ENCODE results near the gene FAM181A. TPM values are rescaled to one million over a fixed set of nuclear protein-coding genes. Genes with fewer than 3 reads are reported as not detected.
A peak's percentile ranks its signal among the peaks of the same experiment; 100 is the strongest.

FAM181A gene
- total and polyA plus RNA-seq, 3 experiments from 2014 or later: not detected

- H3K27me3 ChIP-seq (ENCODE audit: insufficient read depth, low read length, poor library complexity, severe bottlenecking): no peaks in the 10 kb centered on the region
- peak overlapping the region; percentile 19 for H3K4me3 ChIP-seq (ENCODE audit: low read length)
- Mint-ChIP-seq H3K27me3 (peaks cover 0 to 2% of the 10 kb centered on the region in 2 donors), H3K4me1 (peaks cover 46 to 78% (median 65%) of the 10 kb centered on the region in 3 donors), H3K27ac (peak overlapping the region in 4 of 8 donors; percentile 36 to 90 (median 68)), H3K4me3 (peak overlapping the region in 3 of 7 donors; percentile 13 to 80 (median 65)), H3K36me3 (peaks cover 1 to 14% (median 3%) of the 10 kb centered on the region in 3 donors), H3K9me3 (peaks cover 2 to 25% (median 23%) of the 10 kb centered on the region in 5 donors)
- ChIA-PET POLR2A (interaction anchor here (0.7 to 2.2 kb wide), 3 partner anchors 14 to 37 kb away, joined by 3 to 8 read pairs (median 3); no protein-coding TSS in a partner anchor), CTCF (interaction anchor here (2.1 to 33.9 kb wide), 3 partner anchors 17 to 34 kb away, joined by 7 to 945 read pairs (median 177); no protein-coding TSS in a partner anchor)
- no peaks in the 10 kb centered on the region for H3K36me3 ChIP-seq (ENCODE audit: insufficient read depth, low read length)
- peaks cover 42% of the 10 kb centered on the region for H3K4me1 ChIP-seq (ENCODE audit: insufficient read depth, low read length)
- no peak overlapping the region for H3K27ac ChIP-seq (ENCODE audit: low read depth, low read length)
- H3K9me3 ChIP-seq (ENCODE audit: low read length): peaks cover 16% of the 10 kb centered on the region
- no peak for DNase-seq
Measured at GRCh38 chr14:93977171-93977570, 50.0 kb downstream of the FAM181A start.

GRCh38 chr14:93977790-93978581 lies 50.8 kb downstream of the FAM181A start:
- Histone ChIP-seq H3K9me3 (ENCODE audit: low read length) (peaks cover 16% of the 10 kb centered on the region), H3K36me3 (ENCODE audit: insufficient read depth, low read length) (no peaks in the 10 kb centered on the region)
- peak; percentile 42 to 89 (median 82) for DNase-seq

GRCh38 chr14:93978735-93979134 lies 51.6 kb downstream of the FAM181A start:
- Mint-ChIP-seq H3K27me3 (peaks cover 0 to 2% of the 10 kb centered on the region in 2 donors), H3K36me3 (peaks cover 1 to 14% (median 3%) of the 10 kb centered on the region in 3 donors), H3K27ac (peak overlapping the region; percentile 77 to 95 (median 88)), H3K4me3 (peak overlapping the region in 6 of 7 donors; percentile 8 to 66 (median 54)), H3K9me3 (peaks cover 2 to 25% (median 23%) of the 10 kb centered on the region in 5 donors), H3K4me1 (peaks cover 41 to 64% (median 55%) of the 10 kb centered on the region in 3 donors)
- peaks cover 16% of the 10 kb centered on the region for H3K9me3 ChIP-seq (ENCODE audit: low read length)
- H3K27ac ChIP-seq (ENCODE audit: low read depth, low read length): no peak overlapping the region
- H3K4me3 ChIP-seq (ENCODE audit: low read length): peak overlapping the region; percentile 10
- H3K27me3 ChIP-seq (ENCODE audit: insufficient read depth, low read length, poor library complexity, severe bottlenecking): no peaks in the 10 kb centered on the region
- no peak for DNase-seq
- H3K36me3 ChIP-seq (ENCODE audit: insufficient read depth, low read length): no peaks in the 10 kb centered on the region
- POLR2A ChIA-PET: interaction anchor here (0.9 to 1.4 kb wide), 6 partner anchors 15 to 39 kb away, joined by 3 to 14 read pairs (median 4); no protein-coding TSS in a partner anchor
- CTCF ChIA-PET: interaction anchor here (0.7 to 33.9 kb wide), 9 partner anchors 10 to 158 kb away, joined by 3 to 945 read pairs (median 7); partner anchors contain the start of gene CCDC197
- peaks cover 42% of the 10 kb centered on the region for H3K4me1 ChIP-seq (ENCODE audit: insufficient read depth, low read length)

More at GRCh38 chr14:93977790-93978581, 50.8 kb downstream of the FAM181A start:
- H3K4me3 ChIP-seq (ENCODE audit: low read length): peak overlapping the region; percentile 16
- H3K27me3 ChIP-seq (ENCODE audit: insufficient read depth, low read length, poor library complexity, severe bottlenecking): no peaks in the 10 kb centered on the region
- peak overlapping the region; percentile 41 to 80 (median 66) for H3K4me3 Mint-ChIP-seq
- ChIA-PET CTCF (interaction anchor here (0.7 to 33.9 kb wide), 8 partner anchors 9 to 159 kb away, joined by 3 to 945 read pairs (median 8); partner anchors contain the start of gene CCDC197), POLR2A (interaction anchor here (0.9 to 1.4 kb wide), 6 partner anchors 15 to 38 kb away, joined by 3 to 14 read pairs (median 4); no protein-coding TSS in a partner anchor)
- peaks cover 1 to 14% (median 3%) of the 10 kb centered on the region in 3 donors for H3K36me3 Mint-ChIP-seq
- H3K4me1 ChIP-seq (ENCODE audit: insufficient read depth, low read length): peaks cover 42% of the 10 kb centered on the region
- peaks cover 0 to 2% of the 10 kb centered on the region in 2 donors for H3K27me3 Mint-ChIP-seq
- H3K9me3 Mint-ChIP-seq: peaks cover 2 to 25% (median 23%) of the 10 kb centered on the region in 5 donors
- H3K27ac ChIP-seq (ENCODE audit: low read depth, low read length): no peak overlapping the region
- H3K27ac Mint-ChIP-seq: peak overlapping the region; percentile 77 to 95 (median 88)
- peaks cover 43 to 72% (median 59%) of the 10 kb centered on the region in 3 donors for H3K4me1 Mint-ChIP-seq

Other genes starting within 250 kb of the FAM181A start
- not detected for gene PRIMA1, start 138.9 kb upstream of the FAM181A start, total RNA-seq
- gene PRIMA1, start 138.9 kb upstream of the FAM181A start, polyA plus RNA-seq: not detected
- gene ASB2, start 49.2 kb downstream of the FAM181A start, total RNA-seq: 10 to 100 TPM; 93.5 to 98.0 TPM
- 4.8 TPM for gene ASB2, start 49.2 kb downstream of the FAM181A start, polyA plus RNA-seq
- not detected for gene CCDC197, start 70.0 kb downstream of the FAM181A start, total RNA-seq
- gene CCDC197, start 70.0 kb downstream of the FAM181A start, polyA plus RNA-seq: not detected
- gene OTUB2, start 99.0 kb downstream of the FAM181A start, total RNA-seq: 1 to 10 TPM; 1.1 to 1.8 TPM
- gene OTUB2, start 99.0 kb downstream of the FAM181A start, polyA plus RNA-seq: 0.12 TPM
- gene DDX24, start 153.9 kb downstream of the FAM181A start, total RNA-seq: 100 to 1,000 TPM; 274 to 283 TPM
- gene DDX24, start 153.9 kb downstream of the FAM181A start, polyA plus RNA-seq: 287 TPM
- 10 to 100 TPM; 15.5 to 18.4 TPM for gene IFI27L1, start 154.0 kb downstream of the FAM181A start, total RNA-seq
- 8.3 TPM for gene IFI27L1, start 154.0 kb downstream of the FAM181A start, polyA plus RNA-seq
- 1 to 10 TPM; 1.3 TPM for gene IFI27, start 183.4 kb downstream of the FAM181A start, total RNA-seq
- gene IFI27, start 183.4 kb downstream of the FAM181A start, polyA plus RNA-seq: 5.5 TPM
- 10 to 100 TPM; 55.9 to 58.5 TPM for gene IFI27L2, start 202.3 kb downstream of the FAM181A start, total RNA-seq
- 95.5 TPM for gene IFI27L2, start 202.3 kb downstream of the FAM181A start, polyA plus RNA-seq
- 1 to 10 TPM; 1.2 to 1.8 TPM for gene PPP4R4, start 247.0 kb downstream of the FAM181A start, total RNA-seq
- 0.17 TPM for gene PPP4R4, start 247.0 kb downstream of the FAM181A start, polyA plus RNA-seq